Esophagus muscularis mucosa (tissue), 3 donors: Measurements from ENCODE around the gene MAK.

Source experiments
- CTCF ChIP-seq, 3 experiments: fragments of 200-600 bp in 2 of 3; fragments of 450-650 bp in 1 of 3; sonication (generic) in 2 of 3; IDR thresholded peaks; one replicate each; pipeline ENCODE4 v1.5.1; 2017 to 2019; ENCODE audit warnings: antibody characterized with exemption in 3 of 3, mild to moderate bottlenecking in 2 of 3, moderate library complexity in 1 of 3
- POLR2AphosphoS5 ChIP-seq, 2 donors: sonication (generic); formaldehyde crosslinking; IDR thresholded peaks; one replicate each; pipeline ENCODE4 v1.6.1; 2017; ENCODE audit warnings: antibody characterized with exemption in 2 of 2

GRCh38 chr6:10843554-10843953, 5.2 kb upstream of the MAK start:
- TF ChIP-seq POLR2AphosphoS5 (IDR thresholded peaks at IDR 0.05): no peak
- TF ChIP-seq CTCF (IDR thresholded peaks at IDR 0.05): no peak
